GM12891 (cell line): ENCODE results near the gene TM4SF4.

Experiments used
- POLR2A ChIP-seq: IDR thresholded peaks from 2 replicates; pipeline ENCODE4 v1.6.1; 2011; ENCODE audit warnings: low read depth, low read length, control low read depth
- SPI1 ChIP-seq: IDR thresholded peaks from 2 replicates; pipeline ENCODE4 v1.6.1; 2011; ENCODE audit warnings: low read depth, low read length, control low read depth

DNA sequence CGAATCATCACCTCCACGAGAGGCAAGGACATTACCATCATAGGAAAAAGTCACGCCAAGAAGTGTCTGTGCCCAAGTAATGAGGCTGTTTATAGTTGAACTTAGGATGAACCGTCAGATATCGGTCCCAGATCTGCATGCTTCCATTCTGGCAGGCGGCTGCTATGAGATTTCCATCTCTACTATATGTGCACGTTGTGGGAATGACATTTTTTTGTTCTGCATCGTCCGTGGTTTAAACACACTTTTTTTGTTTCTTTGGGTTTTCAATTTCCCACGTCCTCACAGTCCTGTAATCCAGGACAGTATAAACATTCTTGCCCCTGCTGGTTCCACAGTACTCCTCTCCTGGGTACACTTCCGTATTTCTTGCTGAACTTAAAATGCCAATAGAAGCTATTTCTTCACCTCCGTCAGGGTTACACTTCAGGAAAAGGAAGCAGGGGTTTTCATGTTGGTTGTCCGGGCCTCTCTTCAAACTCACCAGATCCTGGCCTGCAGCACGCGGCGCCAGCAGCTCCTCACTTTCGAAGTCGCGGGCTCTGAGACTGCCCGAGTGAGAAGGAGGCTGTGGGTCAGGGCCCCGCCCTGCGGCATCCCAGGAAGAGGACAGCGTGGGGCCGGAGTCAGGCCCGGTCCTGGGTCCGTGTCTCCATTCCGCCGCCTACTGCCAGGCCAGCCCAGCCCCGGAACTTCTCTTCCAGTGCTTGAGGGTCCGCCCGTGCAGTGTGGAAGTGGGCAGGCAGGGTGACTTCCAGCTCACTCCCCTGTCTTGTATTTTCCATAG is 9.8 kb upstream of the TM4SF4 start:
- no peak for TF ChIP-seq POLR2A
- no peak for TF ChIP-seq SPI1
